Memory B cell (primary cell): ENCODE results near the gene LYL1.
"Not testable (repeated sequence)": the region's sequence is repeated elsewhere in the genome, so short reads cannot be mapped to it uniquely, and the experiment has no call there.

ENCODE experiments used
- ATAC-seq: fragments of 150-1000 bp; cut with Tn5 transposase; 2 replicates; pipeline ENCODE4 v1.10.0; 2021; ENCODE audit warnings: low read depth, mild to moderate bottlenecking, moderate library complexity
- DNase-seq, 2 donors: peaks; one replicate each; pipeline ENCODE4 v3.0.0; 2022; ENCODE audit warnings: low spot score in 2 of 2
- H3K27ac Mint-ChIP-seq: one replicate; pipeline ENCODE4 v1.8.0; 2022; ENCODE audit warnings: mild to moderate bottlenecking, moderate library complexity, mixed read lengths
- H3K27me3 Mint-ChIP-seq: one replicate; pipeline ENCODE4 v1.8.0; 2022; ENCODE audit warnings: mixed read lengths
- H3K36me3 Mint-ChIP-seq: one replicate; pipeline ENCODE4 v1.8.0; 2022; ENCODE audit warnings: mild to moderate bottlenecking, mixed read lengths
- H3K4me1 Mint-ChIP-seq: one replicate; pipeline ENCODE4 v1.8.0; 2022; ENCODE audit warnings: mixed read lengths
- H3K4me3 Mint-ChIP-seq: one replicate; pipeline ENCODE4 v1.8.0; 2022; ENCODE audit warnings: mild to moderate bottlenecking, moderate library complexity, mixed read lengths
- H3K9me3 Mint-ChIP-seq: one replicate; pipeline ENCODE4 v1.8.0; 2022; ENCODE audit warnings: mixed read lengths

The LYL1 gene

GRCh38 chr19:13102666-13103580 is at the start of gene LYL1:
TSS of gene LYL1 (minus strand) at chr19:13102858. CDS start at chr19:13101171, 1,687 bp downstream.
- peak within 1 kb of the TSS; percentile 92 for H3K27ac Mint-ChIP-seq
- H3K4me1 Mint-ChIP-seq = peaks cover 42% of the 10 kb centered on the region
- peaks cover 15% of the 10 kb centered on the region for H3K36me3 Mint-ChIP-seq
- no peaks in the 10 kb centered on the region for H3K27me3 Mint-ChIP-seq
- ATAC-seq = peak; percentile 65
- H3K9me3 Mint-ChIP-seq = no peaks in the 10 kb centered on the region
- peak within 1 kb of the TSS; percentile 95 for H3K4me3 Mint-ChIP-seq
- DNase-seq = peak; percentile 80 to 86

DNA sequence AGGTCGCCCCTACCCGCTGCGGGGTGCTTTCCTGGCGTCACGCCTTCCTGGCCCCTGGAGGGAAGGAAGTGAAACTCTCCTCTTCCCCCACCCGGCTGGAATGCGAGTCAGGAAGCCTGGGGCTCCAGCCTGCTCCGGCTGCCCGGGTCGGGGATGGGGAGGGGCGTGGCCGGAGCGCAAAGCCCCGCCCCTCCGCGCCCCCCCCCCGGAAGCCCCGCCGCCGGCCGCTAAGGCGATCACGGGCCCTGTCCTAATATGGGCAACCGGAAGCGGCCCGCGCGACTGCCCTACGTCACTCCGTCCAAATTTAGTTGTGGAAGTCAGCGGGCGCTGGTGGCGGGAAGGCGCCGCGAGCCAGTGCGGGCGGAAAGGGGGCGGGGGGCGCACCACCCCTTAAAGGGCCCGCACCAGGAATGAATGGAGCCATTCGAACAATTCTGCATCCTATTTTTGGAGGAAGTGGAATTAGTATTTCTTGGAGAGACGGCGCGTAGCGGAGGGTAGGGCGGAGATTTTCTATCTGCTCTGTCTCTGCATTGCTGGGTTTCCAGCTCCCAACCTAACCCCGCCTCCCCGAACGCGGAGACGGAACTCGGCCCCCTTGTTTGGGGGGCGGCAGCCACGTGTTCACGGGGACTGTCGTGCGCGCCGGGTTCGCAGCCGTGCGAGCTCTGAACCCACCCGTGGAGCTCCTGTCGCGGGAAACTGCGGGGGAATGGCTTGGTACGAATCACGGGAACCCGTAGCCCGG is 49.1 kb upstream of the LYL1 start:
- H3K36me3 Mint-ChIP-seq = peaks cover 13% of the 10 kb centered on the region
- peak overlapping the region; percentile 84 for H3K4me3 Mint-ChIP-seq
- peak; percentile 33 for ATAC-seq
- DNase-seq = peak; percentile 90
- H3K27me3 Mint-ChIP-seq = no peaks in the 10 kb centered on the region
- H3K9me3 Mint-ChIP-seq = no peaks in the 10 kb centered on the region
- peak overlapping the region; percentile 96 for H3K27ac Mint-ChIP-seq
- peaks cover 36% of the 10 kb centered on the region for H3K4me1 Mint-ChIP-seq

- no peak for ATAC-seq
- no peaks in the 10 kb centered on the region for H3K27me3 Mint-ChIP-seq
- peak overlapping the region; percentile 96 for H3K27ac Mint-ChIP-seq
- peaks cover 13% of the 10 kb centered on the region for H3K36me3 Mint-ChIP-seq
- DNase-seq = peak in 1 of 2 donors; percentile 42
- H3K4me1 Mint-ChIP-seq = peaks cover 30% of the 10 kb centered on the region
- H3K9me3 Mint-ChIP-seq = no peaks in the 10 kb centered on the region
- H3K4me3 Mint-ChIP-seq = peak overlapping the region; percentile 84
Measured at GRCh38 chr19:13150931-13151604, 48.4 kb upstream of the LYL1 start.

GRCh38 chr19:13150187-13150930 is 47.7 kb upstream of the LYL1 start, which contains the start of the genes IER2 and STX10:
TSS of gene IER2 (plus strand) at chr19:13150411. CDS start at chr19:13153187, 2,776 bp downstream.
TSS of gene STX10 (minus strand) at chr19:13150375. CDS start at chr19:13150173, 202 bp downstream.
- Mint-ChIP-seq H3K4me1 (peaks cover 26% of the 10 kb centered on the region), H3K36me3 (peaks cover 13% of the 10 kb centered on the region), H3K27me3 (no peaks in the 10 kb centered on the region), H3K27ac (peak within 1 kb of the TSS; percentile 96), H3K9me3 (no peaks in the 10 kb centered on the region), H3K4me3 (peak within 1 kb of the TSS; percentile 84)
- DNase-seq (peak; percentile 82 to 91), ATAC-seq (peak; percentile 59)

- no peak for ATAC-seq
- H3K27me3 Mint-ChIP-seq = no peaks in the 10 kb centered on the region
- peak overlapping the region; percentile 84 for H3K4me3 Mint-ChIP-seq
- peaks cover 26% of the 10 kb centered on the region for H3K4me1 Mint-ChIP-seq
- DNase-seq = no peak
- H3K27ac Mint-ChIP-seq = peak overlapping the region; percentile 96
- peaks cover 11% of the 10 kb centered on the region for H3K36me3 Mint-ChIP-seq
- H3K9me3 Mint-ChIP-seq = no peaks in the 10 kb centered on the region
Measured at GRCh38 chr19:13149628-13150186, 47.0 kb upstream of the LYL1 start.

- H3K27ac Mint-ChIP-seq, H3K36me3 Mint-ChIP-seq, H3K9me3 Mint-ChIP-seq, H3K27me3 Mint-ChIP-seq, DNase-seq, ATAC-seq: not testable (repeated sequence)
- H3K4me1 Mint-ChIP-seq = peaks cover 26% of the 10 kb centered on the region
- H3K4me3 Mint-ChIP-seq = peak overlapping the region; percentile 84
Measured at GRCh38 chr19:13149173-13149627, 46.5 kb upstream of the LYL1 start.

DNA sequence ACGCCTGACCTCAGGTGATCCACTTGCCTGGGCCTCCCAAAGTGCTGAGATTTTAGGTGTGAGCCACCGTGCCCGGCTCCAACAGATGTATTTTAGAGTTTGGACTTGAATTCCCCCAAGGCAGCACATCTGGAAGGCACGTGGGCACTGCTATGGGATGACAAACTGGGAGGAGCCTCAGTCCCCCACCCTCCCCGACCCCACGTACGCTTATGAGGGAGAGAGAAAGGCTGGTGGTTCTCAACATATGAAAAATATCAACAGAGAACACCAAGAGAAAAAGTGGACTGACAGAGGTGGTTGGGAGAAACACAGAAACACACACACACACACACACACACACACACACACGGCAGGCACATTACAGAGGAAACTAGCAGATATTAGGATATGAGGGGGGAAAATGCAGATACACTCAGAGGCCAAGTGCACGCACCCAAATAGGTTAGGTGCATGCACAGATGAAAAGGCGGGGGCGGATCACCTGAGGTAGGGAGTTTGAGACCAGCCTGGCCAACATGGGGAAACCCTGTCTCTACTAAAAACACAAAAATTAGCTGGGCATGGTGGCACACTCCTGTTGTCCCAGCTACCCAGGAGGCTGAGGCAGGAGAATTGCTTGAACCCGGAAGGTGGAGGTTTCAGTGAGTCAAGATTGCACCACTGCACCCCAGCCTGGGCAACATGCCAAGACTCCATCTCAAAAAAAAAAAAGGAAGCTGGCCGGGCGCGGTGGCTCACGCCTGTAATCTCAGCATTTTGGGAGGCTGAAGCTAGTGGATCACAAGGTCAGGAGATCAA is 44.3 kb upstream of the LYL1 start:
- H3K4me1 Mint-ChIP-seq = peaks cover 26% of the 10 kb centered on the region
- no peaks in the 10 kb centered on the region for H3K27me3 Mint-ChIP-seq
- DNase-seq = no peak
- no peak overlapping the region for H3K4me3 Mint-ChIP-seq
- no peak overlapping the region for H3K27ac Mint-ChIP-seq
- no peak for ATAC-seq
- no peaks in the 10 kb centered on the region for H3K9me3 Mint-ChIP-seq
- H3K36me3 Mint-ChIP-seq = peaks cover 6% of the 10 kb centered on the region

- ATAC-seq (no peak), DNase-seq (no peak)
- no peaks in the 10 kb centered on the region for H3K9me3 Mint-ChIP-seq
- H3K4me3 Mint-ChIP-seq = no peak overlapping the region
- H3K27me3 Mint-ChIP-seq = no peaks in the 10 kb centered on the region
- H3K27ac Mint-ChIP-seq = no peak overlapping the region
- H3K4me1 Mint-ChIP-seq = no peaks in the 10 kb centered on the region
- H3K36me3 Mint-ChIP-seq = peaks cover 12% of the 10 kb centered on the region
Measured at GRCh38 chr19:13139633-13140311, 37.1 kb upstream of the LYL1 start.

DNA sequence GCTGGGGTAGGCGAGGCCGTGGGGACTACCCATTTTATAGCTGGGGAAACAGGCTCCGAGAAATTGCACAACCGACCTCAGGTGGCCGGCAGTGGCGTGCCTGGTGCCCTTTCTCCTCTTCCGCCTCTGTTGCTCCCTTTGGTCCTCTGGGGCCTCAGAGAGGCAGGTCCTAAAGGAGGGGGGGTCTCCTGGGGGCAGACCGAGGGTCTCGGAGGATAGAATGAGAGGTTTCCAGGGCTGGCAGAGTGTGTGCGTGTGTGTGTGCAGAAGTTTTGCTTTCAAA is 36.2 kb upstream of the LYL1 start:
- no peak overlapping the region for H3K27ac Mint-ChIP-seq
- no peak overlapping the region for H3K4me3 Mint-ChIP-seq
- H3K4me1 Mint-ChIP-seq = no peaks in the 10 kb centered on the region
- DNase-seq (no peak), ATAC-seq (no peak)
- H3K9me3 Mint-ChIP-seq = no peaks in the 10 kb centered on the region
- peaks cover 8% of the 10 kb centered on the region for H3K36me3 Mint-ChIP-seq
- H3K27me3 Mint-ChIP-seq = no peaks in the 10 kb centered on the region

- no peaks in the 10 kb centered on the region for H3K27me3 Mint-ChIP-seq
- no peak overlapping the region for H3K27ac Mint-ChIP-seq
- no peaks in the 10 kb centered on the region for H3K4me1 Mint-ChIP-seq
- DNase-seq (no peak), ATAC-seq (no peak)
- H3K4me3 Mint-ChIP-seq = no peak overlapping the region
- peaks cover 8% of the 10 kb centered on the region for H3K36me3 Mint-ChIP-seq
- H3K9me3 Mint-ChIP-seq = no peaks in the 10 kb centered on the region
Measured at GRCh38 chr19:13138171-13138915, 35.7 kb upstream of the LYL1 start.

DNA sequence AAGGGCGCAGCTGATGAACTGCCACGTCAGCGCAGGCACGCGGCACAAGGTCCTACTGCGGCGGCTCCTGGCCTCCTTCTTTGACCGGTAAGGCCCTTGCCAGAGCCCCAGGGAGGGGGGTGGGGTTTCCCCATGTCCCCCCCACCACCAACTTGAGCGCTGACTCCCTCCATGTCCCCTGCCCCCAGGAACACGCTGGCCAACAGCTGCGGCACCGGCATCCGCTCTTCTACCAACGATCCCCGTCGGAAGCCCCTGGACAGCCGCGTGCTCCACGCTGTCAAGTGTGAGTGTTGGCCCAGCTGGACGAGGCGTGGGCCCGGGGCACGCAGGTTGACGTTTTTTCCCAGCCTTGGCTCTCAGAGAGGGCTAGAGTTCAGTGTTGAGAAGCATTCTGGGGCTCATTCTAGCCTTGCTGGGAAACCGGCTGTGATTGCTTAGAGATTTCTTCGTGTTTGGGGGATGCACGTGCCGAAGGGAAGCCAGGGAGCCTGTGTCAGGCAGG is 34.7 kb upstream of the LYL1 start:
- peaks cover 8% of the 10 kb centered on the region for H3K36me3 Mint-ChIP-seq
- H3K27me3 Mint-ChIP-seq = no peaks in the 10 kb centered on the region
- peaks cover 2% of the 10 kb centered on the region for H3K4me1 Mint-ChIP-seq

More for the DNA sequence above, 34.7 kb upstream of the LYL1 start:
- DNase-seq = no peak
- no peak for ATAC-seq
- H3K4me3 Mint-ChIP-seq = no peak overlapping the region
- H3K27ac Mint-ChIP-seq = no peak overlapping the region
- no peaks in the 10 kb centered on the region for H3K9me3 Mint-ChIP-seq
